C4-2B (cell line): ENCODE data around the gene TUBB1.

Source experiments
- ZFX ChIP-seq: fragments of 450-650 bp; IDR thresholded peaks from 2 replicates; pipeline ENCODE4 v1.6.1; 2017
- TF ChIP-seq, protein P1 (sequence below): fragments of 450-650 bp; conservative IDR thresholded peaks from 2 replicates; pipeline ENCODE4 v1.5.1; 2017; ENCODE audit warnings: mild to moderate bottlenecking

- TF ChIP-seq, protein P1, sequence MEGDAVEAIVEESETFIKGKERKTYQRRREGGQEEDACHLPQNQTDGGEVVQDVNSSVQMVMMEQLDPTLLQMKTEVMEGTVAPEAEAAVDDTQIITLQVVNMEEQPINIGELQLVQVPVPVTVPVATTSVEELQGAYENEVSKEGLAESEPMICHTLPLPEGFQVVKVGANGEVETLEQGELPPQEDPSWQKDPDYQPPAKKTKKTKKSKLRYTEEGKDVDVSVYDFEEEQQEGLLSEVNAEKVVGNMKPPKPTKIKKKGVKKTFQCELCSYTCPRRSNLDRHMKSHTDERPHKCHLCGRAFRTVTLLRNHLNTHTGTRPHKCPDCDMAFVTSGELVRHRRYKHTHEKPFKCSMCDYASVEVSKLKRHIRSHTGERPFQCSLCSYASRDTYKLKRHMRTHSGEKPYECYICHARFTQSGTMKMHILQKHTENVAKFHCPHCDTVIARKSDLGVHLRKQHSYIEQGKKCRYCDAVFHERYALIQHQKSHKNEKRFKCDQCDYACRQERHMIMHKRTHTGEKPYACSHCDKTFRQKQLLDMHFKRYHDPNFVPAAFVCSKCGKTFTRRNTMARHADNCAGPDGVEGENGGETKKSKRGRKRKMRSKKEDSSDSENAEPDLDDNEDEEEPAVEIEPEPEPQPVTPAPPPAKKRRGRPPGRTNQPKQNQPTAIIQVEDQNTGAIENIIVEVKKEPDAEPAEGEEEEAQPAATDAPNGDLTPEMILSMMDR = no peak
- TF ChIP-seq ZFX = no peak
These were observed 3.8 kb upstream of the TUBB1 start for GRCh38 chr20:59015411-59015810.
